Occipital lobe (tissue), 2 donors: Measurements from ENCODE around the gene METAP1D. TPM values are rescaled to one million over a fixed set of nuclear protein-coding genes. Genes with fewer than 3 reads are reported as not detected.
"Not testable (repeated sequence)": the region's sequence is repeated elsewhere in the genome, so short reads cannot be mapped to it uniquely, and the experiment has no call there.

Source experiments
- DNase-seq: peaks from one replicate; lab custom pipeline; 2025; lab: John Stamatoyannopoulos, UW
- total RNA-seq: library from RNA; depleted of rRNA; stranded (reverse); fragments of >200 nt; gene quantifications from one replicate; pipeline ENCODE4 v1.2.3, GENCODE V29; 2014

The METAP1D gene
- total RNA-seq, 1 donor from 2014 or later: 9.5 TPM

- DNase-seq: no peak
These were observed 101.4 kb downstream of the METAP1D start for GRCh38 chr2:172100935-172101820.

DNA sequence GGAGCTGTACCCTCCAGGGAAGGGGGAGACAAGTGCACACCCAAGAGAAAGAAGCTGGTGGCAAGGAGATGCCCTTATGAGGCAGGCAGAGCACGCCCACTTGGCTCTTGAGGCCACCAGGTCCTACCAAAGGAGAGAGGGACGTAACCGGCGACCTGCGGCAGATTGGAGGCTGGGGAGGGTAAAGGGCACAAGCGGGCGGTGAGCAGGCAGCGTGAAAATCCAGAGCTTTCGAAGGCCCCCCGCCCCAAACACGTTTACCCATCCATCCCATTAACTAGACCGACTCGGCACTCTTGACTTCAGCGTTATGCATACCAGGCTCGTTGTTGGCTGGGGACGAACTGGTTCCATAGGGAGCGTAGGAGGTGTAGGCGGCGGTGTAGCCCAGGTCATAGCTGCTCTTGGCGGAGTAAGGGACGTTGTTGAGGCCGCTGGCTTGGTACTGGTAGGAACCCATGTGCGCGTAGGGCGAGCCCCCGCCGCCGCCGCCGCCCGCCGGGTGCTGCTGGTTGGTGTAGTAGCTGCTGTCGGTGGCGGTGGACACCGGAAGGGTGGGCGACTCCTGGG is 102.2 kb downstream of the METAP1D start:
- no peak for DNase-seq

- DNase-seq: peak; percentile 56
These were observed 102.9 kb downstream of the METAP1D start, which contains the start of gene DLX2 for GRCh38 chr2:172102391-172103359. Gene DLX2 (minus strand): TSS chr2:172102900. CDS start chr2:172102538, 362 bp downstream.

- DNase-seq: no peak
These were observed 103.9 kb downstream of the METAP1D start for GRCh38 chr2:172103471-172104272.

- no peak for DNase-seq
These were observed 105.8 kb downstream of the METAP1D start for GRCh38 chr2:172105471-172106107.

- DNase-seq: no peak
These were observed 106.6 kb downstream of the METAP1D start for GRCh38 chr2:172106108-172106961.

DNA sequence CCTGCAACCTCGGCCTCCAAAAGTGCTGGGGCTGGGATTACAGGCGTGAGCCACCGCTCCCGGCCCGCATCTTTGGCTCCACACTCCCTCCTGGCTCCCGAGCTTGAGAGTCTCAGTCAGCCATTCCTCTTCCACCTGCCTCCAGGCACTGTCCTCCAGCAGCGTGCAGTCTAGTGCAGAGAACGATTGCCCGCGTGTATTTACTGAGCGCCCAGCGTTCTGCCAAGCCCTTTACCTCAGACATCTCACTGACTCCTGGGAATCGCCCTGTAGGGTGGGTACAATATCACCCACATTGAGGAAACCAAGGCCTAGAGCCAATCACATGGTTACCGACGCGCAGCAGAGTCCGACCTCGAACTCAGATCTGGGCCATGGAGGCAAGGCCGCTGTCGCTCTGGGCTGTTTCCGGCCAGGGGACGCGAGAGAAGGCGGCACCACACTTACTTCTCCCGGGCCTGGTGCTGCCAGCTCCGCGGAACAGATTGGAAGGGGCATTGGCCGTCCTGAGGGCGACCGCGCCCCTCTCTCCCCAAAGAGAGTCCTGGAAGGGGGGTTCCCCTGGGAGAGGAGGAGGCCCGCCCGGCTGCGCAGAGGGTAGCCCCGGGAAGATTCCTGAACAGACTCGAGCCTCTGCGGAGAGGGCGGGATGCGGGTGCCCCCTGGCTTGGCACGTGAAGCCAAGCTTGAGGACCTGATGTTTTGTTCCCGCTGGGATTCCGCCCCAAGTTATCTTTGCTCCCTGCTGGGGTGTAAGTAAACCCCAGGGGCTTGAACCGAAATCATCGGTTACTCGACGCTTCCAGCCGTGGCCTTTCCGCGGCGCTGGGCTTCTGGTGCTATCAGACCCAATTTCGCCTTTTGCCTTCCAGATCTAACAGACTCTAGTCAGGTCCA is 108.2 kb downstream of the METAP1D start:
- no peak for DNase-seq

- DNase-seq: no peak
These were observed 108.8 kb downstream of the METAP1D start for GRCh38 chr2:172108587-172108930.

GRCh38 chr2:172109256-172109987 is 109.7 kb downstream of the METAP1D start:
- DNase-seq: no peak

DNA sequence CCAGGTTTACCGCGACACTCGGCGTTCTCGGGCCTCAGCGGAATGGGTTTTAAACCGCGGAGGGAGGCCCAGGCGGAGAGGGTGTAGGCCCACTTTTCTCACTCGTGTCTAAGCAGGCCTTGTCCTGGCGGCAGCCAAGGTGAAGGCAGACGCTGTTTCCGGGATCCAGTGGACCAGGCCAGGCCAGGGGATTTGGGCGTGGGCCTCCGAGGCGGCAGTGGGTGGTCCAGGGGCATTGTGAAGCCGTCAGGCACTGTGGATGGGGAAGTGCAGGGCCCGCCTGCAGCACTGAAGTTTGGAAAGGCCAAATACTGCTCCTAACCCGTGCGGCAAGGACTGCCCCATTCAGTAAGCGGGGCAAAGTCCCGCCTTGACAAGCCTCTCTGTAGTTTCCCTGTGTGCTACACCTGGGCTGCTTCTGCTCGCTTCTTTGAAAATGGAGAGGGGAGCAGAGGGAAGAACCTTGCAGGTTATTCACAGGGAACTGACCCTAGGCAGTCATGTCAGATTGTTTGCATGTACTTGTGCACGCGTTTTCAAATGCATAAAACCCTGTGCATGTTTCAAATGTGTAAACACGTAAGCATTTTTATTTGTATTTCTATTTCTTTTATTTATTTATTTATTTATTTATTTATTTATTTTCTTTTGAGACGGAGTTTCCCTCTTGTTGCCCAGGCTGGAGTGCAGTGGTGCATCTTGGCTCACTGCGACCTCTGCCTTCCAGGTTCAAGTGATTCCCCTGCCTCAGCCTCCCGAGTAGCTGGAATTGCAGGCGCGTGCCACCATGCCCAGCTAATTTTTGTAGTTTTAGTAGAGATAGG is 110.4 kb downstream of the METAP1D start:
- DNase-seq: no peak

DNA sequence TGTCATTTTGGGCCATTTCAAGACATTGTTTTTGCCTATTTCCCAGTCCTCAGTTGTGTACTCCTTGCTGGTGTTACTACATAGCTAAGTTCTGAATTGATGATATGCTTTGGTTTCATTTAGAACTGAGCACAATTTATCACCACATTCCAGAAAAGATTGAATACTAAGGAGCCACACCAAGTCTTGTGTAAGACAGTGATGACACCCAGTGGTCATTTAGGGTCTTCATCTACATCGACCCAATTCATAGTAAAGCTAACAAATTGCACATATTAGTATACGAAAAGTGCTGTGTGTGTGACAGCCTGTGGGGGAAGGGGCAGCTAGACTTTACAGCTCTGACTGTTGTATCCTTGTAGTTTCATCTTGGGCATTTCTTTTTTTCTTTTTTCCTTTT is 113.9 kb downstream of the METAP1D start:
- DNase-seq: no peak

GRCh38 chr2:172114176-172114575 is 114.4 kb downstream of the METAP1D start:
- not testable (repeated sequence) for DNase-seq

DNA sequence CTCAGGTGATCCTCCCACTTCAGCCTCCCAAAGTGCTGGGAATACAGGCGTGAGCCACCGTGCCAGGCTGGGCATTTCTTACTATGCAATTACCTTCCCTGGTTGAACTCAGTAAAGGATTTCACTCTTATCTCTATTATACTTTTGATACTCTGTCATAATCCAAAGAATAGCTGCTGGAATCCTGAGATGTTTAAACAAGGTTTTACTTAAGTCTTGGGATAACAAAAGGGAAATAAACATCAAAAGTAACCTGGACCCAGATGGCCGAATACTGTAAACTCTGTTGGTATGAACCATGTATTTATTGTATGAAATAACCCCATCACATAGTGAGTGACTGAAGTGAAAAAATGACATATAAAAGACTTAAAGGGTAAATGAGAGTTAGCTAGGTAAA is 114.8 kb downstream of the METAP1D start:
- DNase-seq: no peak

DNA sequence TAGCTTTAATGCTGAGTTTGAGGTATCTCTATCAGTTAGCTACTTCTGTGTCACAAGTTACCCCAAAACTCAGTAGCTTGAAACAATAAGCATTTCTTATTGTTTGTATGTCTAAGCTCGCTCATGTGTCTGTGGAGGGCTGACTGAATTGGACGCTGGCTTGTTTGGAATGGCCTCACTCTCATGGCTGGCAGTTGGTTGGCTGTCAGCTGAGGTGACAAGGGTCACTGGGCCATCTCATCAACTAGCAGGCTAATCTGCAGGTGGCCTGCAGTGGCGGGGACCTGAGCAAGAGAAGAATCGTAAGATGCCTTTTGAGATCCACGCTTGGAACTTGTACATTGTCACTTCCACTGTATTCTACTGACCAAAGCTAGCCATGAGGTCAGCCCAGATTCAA is 116.4 kb downstream of the METAP1D start:
- no peak for DNase-seq

DNA sequence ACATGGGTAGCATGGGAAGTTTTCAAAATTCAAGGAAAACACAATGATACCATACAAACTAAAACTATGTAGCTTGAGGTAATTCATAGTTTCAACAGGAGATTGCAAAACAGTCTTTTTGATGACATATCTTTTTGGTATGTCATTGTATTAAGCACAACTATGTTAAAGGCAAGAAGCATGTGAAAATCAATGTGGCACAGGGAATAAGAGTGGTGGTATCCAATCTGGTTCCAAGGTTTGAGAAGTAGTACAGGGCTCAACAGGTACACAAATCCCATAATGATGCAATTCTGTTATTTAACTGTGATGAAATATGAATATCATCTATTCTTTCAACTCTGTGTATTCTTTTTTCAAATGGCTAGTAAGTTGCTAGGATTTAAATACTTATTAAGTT is 119.3 kb downstream of the METAP1D start:
- DNase-seq: no peak

GRCh38 chr2:172120118-172120517 is 120.4 kb downstream of the METAP1D start:
- DNase-seq: no peak

GRCh38 chr2:172128484-172128883 is 128.7 kb downstream of the METAP1D start:
- DNase-seq: no peak
